HT1080 (cell line): ENCODE results near the gene EYA2. TPM values are rescaled to one million over a fixed set of nuclear protein-coding genes. Genes with fewer than 3 reads are reported as not detected.
"Not testable (repeated sequence)": the region's sequence is repeated elsewhere in the genome, so short reads cannot be mapped to it uniquely, and the experiment has no call there.

Experiments
- DNase-seq: peaks from one replicate; pipeline ENCODE4 v3.0.0-alpha.2; 2015; ENCODE audit warnings: low read depth
- polyA plus RNA-seq, 2 experiments: library from polyadenylated mRNA; depleted of rRNA; stranded (reverse); fragments of >200 nt; gene quantifications; 2 replicates each; pipeline ENCODE4 v1.2.3, GENCODE V29; 2015
- total RNA-seq: library from RNA; depleted of rRNA; stranded (reverse); fragments of >200 nt; shearing (Covaris generic); gene quantifications from 2 replicates; pipeline ENCODE4 v1.2.3, GENCODE V29; 2014; rRNA removed

Gene EYA2, protein sequence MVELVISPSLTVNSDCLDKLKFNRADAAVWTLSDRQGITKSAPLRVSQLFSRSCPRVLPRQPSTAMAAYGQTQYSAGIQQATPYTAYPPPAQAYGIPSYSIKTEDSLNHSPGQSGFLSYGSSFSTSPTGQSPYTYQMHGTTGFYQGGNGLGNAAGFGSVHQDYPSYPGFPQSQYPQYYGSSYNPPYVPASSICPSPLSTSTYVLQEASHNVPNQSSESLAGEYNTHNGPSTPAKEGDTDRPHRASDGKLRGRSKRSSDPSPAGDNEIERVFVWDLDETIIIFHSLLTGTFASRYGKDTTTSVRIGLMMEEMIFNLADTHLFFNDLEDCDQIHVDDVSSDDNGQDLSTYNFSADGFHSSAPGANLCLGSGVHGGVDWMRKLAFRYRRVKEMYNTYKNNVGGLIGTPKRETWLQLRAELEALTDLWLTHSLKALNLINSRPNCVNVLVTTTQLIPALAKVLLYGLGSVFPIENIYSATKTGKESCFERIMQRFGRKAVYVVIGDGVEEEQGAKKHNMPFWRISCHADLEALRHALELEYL
- total RNA-seq: not detected in 2 replicates
- not detected in 2 replicates for polyA plus RNA-seq (2015; cell fraction: cytosol; rRNA removed)
- not detected in 2 replicates for polyA plus RNA-seq (2015; cell fraction: nucleus; rRNA removed)

DNA sequence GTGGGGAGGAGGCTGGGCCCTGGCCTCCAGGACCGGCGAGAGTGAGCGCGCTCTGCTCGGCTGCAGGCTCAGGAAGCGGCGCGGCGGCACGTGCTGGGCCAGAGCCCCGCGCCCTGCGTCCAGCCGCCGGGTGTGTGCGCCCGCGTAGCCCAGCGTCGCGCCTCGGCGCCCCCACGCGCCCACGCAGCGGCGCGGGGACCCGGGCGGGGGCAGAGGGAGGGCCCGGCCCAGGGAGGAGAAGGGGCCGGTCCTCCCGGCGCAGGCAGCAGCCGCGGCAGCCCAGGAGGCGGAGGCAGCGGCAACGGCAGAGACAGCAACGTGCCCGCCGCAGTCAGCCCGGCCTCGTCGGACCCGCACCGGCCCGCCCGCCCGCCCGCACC, at the start of gene EYA2:
EYA2 (plus strand) TSS at position 265 of the 380 bp plus-strand sequence. CDS start 95,168 bp downstream, outside the sequence.
- no peak for DNase-seq

DNA sequence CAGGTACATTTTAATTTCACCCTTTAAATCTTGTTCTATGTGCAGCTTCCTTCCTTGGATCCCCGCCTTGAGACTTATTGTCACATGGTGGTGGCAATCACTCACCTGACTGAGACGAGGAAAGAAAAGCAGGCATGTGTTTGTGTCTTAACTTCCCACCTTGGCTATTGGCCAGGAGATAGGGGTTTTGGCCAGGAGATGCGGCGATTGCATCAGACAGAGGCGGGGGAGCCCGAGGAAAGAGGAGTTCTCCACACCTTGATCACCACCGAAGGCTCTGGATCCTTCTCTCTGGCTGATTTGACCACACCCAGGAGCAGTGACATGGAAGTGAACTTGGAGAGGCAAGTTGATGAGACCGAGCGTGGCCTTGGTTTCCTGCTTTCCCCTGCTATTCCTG, 49.7 kb upstream of the EYA2 start:
- DNase-seq: no peak

DNA sequence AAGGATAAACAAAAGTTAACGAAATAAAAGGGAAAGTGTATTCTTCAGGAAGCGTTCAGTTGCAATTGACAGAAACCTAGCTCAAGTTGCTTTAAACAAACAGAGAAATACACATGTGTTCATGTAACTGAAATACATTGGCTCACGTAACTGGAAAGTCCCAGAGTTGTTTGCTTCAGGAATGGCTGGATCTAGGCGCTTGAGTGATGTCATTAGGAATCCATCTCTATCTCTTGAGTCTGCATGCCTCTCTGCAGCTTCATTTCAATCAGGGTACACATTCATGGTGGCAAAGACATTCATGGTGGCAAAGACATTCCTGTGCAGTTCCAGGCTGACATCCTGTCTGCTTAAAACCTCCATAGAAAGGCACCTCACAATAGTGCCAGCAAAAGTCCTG, 45.4 kb upstream of the EYA2 start:
- no peak for DNase-seq

DNA sequence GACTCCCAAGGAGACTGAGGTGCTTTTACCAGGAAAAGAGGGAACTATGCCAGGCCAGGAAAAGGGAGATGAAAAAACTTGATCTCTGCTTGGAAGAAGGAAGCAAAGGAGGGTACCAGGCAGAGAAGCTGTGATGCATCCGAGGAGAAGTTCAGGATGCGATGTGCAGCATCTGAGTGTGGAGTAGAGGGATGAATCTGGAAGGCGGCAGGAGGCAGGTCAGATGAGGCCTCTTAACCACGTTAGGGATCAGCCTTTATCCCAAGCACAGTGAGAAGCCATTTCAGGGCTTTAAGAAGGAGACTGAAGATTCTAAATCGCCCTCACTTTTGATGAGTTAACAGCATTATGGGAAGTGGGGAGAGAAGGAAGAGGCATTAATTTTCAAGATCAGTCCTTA, 44.9 kb upstream of the EYA2 start:
- DNase-seq: no peak

DNA sequence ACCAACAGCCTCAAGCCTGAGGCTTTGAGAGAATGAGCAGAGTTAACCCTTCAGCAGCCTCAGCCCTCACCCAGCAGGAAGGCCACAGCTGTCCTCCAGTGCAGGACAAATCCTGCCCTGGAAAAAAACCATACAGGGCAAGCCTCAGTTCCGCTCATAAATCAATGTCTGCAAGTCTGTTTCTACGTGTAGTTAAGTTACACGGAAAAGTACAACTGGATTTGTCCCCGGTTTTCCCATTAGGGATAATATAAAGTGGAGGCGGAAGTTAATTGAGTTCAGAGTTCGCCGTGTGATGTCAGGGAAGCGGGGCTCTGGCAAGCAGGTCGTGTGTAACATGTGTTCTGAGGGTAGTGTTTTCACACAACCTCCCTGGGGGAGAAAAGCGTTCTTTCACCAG, 44.2 kb upstream of the EYA2 start:
- no peak for DNase-seq

DNA sequence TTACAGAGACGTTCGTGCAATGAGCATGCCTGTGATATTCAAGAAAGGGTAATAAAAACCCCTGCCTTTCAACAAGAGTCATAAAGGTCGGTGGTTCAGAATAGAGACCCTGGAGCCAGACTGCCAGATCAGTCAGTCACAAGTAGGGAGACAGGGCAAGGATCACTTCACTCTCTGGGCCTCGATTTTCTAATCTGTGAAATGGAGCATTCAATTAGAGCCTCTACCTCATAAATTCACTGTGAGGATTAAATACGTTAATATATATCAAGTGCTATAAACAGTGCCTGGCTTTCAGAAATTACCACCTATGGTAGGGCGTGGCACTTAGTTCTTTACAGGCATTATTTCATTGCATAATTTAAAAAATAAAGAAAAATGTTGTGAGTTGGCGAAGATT, 43.7 kb upstream of the EYA2 start:
- no peak for DNase-seq

DNA sequence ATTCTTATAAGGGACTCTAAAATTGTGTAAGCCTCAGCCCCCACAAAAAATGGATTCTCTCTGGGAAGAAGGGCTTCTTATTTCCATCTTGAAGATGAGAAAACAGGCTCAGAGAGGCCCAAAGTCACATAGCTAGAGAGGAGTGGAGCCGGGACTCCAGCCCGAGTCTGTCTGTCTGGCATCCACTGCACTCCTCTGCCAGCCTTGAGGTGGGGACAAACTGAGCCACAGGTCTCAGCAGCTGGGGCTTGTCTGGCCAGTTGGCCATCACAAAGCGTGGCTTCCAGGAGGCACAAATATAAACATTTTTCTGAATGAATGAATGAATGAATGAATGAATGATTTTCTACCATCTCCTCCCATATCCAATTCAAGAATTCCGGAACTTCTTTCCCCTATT, 42.9 kb upstream of the EYA2 start:
- DNase-seq: no peak

DNA sequence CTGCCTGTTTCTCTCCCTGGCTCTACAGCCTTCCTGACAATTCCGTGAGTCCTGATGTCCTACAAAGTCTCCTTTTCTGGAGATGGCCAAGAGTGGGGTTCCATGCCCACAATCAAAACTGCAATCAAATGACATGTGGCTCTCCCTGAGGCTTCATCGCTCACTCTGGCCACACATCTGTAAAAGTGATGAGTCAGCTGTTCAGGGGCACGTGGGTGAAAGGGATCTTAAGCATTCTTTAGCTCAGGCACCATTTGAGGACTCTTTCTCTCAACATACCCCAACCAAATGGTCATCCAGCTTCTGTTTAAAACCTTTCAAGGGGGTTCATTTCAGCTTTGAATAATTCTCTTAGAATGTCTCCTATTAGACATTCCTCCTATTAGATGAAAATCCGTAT, 42.3 kb upstream of the EYA2 start:
- DNase-seq: no peak

DNA sequence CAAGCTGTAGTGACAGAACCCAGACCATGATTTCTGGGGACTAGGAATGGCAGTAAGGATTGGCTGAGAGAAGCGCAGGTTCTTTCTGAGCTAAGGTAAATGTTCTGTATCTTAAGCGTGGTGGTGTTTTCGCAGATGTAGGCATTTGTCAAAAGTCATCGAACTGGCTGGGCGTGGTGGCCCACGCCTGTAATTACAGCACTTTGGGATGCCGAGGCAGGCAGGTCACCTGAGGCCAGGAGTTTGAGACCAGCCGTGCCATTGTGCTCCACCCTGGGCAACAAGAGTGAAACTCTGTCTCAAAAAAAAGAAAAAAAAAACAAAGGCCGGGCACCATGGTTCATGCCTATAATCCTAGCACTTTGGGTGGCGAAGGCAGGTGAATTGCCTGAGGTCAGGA, 40.7 kb upstream of the EYA2 start:
- DNase-seq: no peak

DNA sequence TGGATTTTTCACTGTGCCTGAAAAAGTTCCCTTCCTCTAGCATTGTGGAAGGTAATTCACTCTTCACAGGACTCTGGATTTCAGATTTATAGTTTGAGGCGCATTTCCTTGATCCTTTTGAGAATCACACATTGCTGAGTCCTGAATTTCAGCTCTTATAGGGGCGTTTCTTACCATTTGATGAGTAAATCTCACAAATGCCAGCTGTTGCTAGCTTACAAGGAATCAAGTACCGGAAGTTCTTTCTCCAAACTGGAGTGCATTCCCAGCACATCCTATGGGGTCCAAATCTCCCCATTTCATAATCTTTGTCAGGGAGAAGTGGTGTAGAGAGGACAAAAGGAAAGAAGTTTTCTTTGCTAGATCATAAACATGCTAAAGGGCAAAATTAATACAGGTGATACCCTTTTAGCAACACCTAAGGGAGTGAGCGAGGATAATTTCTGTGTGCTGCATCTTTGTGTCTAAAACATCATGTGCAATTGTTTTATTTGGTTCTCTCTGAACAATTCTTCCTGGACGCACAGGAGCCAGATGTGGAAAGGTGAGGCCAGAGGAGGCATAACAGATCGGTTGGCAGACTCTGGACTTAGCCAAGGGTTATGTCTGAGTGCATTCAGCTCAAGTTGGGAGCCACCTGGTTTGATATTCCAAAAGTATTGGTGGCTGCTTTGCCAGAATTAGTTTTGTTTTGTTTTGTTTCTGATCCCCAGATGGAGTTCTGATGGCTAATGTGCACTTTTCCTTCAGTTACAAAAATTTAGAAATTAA, 37.4 kb upstream of the EYA2 start:
- DNase-seq: no peak

DNA sequence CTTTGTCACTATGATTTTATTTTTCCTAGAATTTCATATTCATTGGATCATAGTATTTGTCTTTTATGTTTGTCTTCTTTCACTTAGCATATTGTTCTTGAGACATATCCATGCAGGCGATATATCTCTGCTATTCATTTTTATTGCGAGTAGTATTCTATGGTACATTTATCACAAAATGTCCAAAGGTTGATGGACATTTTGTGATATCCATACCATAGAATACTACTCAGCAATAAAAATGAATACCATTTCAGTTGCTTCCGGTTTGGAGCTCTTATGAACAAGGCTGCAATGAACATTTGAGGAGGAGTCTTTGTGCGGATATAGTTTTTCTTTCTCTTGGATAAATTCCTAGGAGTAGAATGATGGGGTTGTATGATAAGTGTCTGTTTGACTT, 28.8 kb upstream of the EYA2 start:
- no peak for DNase-seq

DNA sequence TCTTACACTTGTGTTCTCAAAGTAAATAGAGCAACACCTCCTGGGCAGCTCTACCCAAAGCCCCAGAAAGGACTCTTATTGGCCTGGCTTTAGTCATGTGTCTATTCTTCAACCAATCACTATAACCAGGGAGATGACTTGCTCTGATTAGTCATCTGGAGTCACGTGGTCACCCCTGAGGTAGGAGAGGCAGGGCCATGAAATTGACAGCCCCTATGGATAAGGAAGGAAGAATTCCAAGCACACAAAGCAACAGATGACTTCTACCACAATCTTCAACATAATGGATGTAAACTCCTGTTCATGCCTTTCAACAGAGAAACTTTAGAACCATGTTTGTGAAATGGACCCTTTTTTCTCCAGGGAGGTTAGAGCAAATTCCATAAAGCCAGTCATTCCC, 24.6 kb upstream of the EYA2 start:
- DNase-seq: no peak

DNA sequence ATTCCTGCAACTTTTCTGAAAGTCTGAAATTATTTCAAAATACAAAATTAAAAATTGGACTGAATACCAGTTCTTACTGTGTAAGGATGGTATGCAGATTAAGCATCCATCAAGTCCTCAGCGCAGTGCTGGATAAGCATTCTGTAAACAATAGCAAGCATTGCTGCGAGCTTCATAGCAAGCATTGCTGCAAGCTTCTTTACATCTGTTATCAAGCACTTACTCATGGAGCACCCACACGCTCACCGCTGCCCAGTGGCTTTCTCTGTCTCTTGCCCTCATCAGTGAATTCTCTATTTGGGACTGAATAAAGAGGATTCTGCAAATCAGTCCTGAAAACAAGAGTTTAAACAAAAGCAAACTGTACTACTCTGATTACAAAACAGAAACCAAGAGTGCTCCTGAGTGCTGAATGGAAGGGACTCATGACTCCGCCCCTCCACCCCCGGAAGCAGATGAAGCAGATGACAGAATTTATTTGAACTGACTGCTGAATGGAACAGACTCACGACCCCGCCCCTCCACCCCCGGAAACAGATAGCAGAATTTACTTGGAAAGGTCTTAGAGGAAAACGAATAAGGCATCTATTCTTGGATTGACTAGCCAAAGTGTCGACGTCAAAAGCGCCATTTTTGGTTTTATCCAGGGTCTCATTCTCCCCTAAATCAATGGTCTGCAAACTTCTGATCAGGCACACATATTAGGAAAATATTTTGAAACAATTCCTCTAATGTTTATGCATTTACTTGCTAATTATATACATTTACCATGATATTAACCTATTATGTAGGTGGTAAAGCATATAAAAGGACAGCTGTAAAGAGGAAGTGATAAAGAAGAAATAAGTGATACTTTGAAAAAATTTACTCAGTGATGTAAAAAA, 22.1 kb upstream of the EYA2 start:
- DNase-seq: no peak

DNA sequence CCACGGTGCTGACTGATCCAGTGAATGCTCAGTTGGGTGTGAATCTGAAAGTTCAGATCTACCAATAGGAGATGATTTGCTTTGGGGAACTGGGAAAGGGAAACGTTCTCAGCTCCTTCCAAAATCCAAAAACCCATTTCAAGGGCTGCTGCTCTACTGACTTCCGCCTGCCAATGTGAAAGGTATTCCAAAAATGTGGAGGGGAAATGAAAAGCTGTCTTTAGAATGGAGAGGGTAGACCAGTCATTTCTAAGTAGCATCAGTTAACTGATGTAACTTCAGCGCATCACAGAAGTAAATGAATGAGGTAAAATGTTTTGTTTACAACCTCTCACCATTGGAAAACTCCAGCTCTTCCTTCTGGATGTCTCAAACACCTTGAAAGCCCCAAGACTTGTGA, 19.6 kb upstream of the EYA2 start:
- DNase-seq: no peak

DNA sequence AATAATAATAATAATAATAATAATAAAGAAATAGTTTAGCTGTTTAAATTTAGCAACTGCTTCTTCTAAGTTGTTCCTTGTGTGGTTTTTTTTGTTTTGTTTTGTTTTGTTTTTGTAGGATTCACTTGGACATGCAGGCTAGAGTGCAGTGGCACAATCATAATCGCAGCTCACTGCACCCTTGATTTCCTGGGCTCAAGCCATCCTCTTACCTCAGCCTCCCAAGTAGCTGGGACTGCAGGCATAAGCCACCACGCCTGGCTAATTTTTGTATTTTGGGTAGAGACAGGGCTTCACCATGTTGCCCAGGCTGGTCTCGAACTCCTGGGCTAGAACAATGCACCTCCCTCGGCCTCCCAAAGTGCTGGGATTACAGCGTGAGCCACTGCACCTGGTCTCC, 15.3 kb upstream of the EYA2 start:
- DNase-seq: no peak

DNA sequence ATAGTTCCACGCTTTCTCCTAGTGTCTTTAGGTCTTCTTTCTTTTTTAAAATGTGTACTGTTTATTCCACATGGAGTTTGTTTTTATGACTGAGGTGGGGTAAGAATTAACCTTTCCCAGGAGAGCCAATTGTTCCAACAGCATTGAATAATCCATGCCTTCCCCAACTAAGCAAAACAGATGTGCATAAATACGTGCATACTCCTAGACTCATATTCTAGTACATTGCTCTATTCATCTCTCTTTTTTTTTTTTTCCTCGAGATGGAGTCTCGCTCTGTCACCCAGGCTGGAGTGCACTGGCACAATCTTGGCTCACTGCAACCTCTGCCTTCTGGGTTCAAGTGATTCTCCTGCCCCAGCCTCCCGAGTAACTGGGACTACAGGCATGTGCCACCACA, 14.7 kb upstream of the EYA2 start:
- not testable (repeated sequence) for DNase-seq

DNA sequence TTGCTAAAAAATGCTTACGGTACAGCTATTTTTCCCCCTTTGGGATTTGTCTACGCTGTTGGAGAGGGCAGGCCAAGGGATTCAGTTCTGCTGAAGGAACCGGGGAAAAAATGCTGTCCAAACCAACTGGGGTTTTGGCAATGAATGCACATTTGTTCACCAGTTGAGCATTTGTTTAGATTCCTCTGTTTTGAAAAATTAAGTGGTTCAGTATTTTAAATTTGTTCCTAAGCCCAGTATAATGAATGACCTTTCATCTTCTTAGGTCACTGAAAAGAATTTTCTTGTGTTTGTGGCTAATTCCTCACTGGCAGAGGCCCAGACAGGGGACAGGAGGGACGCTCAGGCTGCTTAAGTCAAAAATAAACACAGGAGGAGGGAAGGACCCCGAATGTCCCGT, 10.8 kb upstream of the EYA2 start:
- DNase-seq: no peak

DNA sequence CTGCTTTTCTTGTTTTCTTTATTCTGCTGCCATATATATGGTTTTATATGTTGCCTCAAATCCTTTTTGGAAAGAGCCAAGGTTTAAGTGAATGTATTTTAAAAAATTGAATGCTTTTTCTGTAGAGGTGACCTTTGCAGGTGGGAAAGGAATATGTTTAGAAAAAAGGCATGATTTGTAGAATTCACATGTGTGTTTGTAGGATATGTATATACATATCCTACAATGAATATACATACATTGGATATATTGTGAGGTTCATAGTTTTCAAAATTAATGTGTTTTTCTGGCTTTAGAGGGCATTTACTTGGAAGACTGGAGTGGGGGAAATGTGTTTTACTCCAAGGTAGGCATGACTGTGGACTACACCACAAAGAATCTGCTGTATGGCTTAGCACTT, 4.0 kb upstream of the EYA2 start:
- no peak for DNase-seq

DNA sequence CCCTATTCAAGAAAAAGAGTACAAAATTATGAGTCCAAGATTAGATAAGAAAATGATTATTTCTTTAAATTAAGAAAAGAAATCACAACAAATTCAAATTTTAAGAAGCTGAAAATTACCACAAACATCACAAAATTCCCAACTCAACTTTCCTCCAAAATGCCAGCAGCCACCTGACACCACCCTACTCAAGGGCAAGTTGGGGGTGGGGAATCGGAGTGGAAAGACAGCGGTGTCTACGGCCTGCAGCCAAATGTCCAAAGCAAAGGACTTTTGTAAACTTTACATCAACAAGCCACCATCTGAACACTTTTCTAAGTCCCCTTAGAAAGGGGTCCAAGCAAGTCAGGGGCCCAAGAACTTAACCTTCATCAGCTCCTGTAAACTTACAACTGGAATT, 1.6 kb upstream of the EYA2 start:
- no peak for DNase-seq

DNA sequence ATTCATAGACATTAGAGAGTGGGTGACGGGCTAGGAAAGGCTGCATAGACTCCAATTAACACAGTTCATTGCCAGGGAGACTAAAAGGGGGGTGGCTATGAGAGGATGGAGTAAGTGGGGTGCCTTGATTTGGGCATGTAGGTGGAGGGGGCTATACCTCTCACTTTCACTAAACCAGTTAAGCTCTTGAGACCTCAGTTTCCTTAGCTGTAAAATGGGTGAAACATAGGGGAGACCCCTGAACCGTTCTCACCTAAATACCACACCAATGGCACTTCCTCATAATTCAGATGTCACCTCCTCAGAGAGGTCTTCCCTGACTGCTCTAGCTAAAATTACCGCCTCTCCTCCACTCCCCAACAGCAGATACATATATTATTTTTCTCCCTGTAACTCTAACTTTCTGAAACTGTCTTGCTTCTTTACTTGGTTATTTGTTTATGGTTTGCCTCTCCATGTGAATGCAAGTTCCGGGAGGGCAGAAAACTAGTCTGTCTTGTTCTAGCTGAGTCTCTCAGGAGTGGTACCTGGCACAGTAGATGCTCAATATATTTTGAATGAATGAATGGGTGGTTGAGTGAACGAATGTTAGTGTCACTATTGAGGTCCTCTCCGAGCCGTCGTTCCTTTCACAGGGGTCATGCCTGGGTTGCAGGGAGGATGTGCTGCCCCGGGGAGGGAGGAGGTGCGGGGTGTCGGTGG, 615 bp upstream of the EYA2 start:
- no peak for DNase-seq
